Endothelial cell (in vitro differentiated cells): Measurements from ENCODE around the gene PCID2. TPM values are rescaled to one million over a fixed set of nuclear protein-coding genes. Genes with fewer than 3 reads are reported as not detected.
A peak's percentile ranks its signal among the peaks of the same experiment; 100 is the strongest.

Experiments used
- DNase-seq: peaks from one replicate; pipeline ENCODE4 v3.0.0; 2021; ENCODE audit warnings: low spot score
- H3K27ac Mint-ChIP-seq: one replicate; pipeline ENCODE4 v1.8.0; 2021; ENCODE audit warnings: mixed read lengths, inconsistent platforms; ENCODE audit not compliant: unreplicated experiment
- H3K27me3 Mint-ChIP-seq: one replicate; pipeline ENCODE4 v1.8.0; 2021; ENCODE audit warnings: mild to moderate bottlenecking, moderate library complexity, mixed read lengths, inconsistent platforms; ENCODE audit not compliant: unreplicated experiment
- H3K36me3 Mint-ChIP-seq: one replicate; pipeline ENCODE4 v1.8.0; 2021; ENCODE audit warnings: mild to moderate bottlenecking, low read depth, mixed read lengths, inconsistent platforms; ENCODE audit not compliant: unreplicated experiment
- H3K4me1 Mint-ChIP-seq: one replicate; pipeline ENCODE4 v1.8.0; 2021; ENCODE audit warnings: mild to moderate bottlenecking, mixed read lengths, inconsistent platforms; ENCODE audit not compliant: unreplicated experiment
- H3K4me3 Mint-ChIP-seq: one replicate; pipeline ENCODE4 v1.8.0; 2021; ENCODE audit warnings: mild to moderate bottlenecking, mixed read lengths, inconsistent platforms; ENCODE audit not compliant: unreplicated experiment
- H3K9me3 Mint-ChIP-seq: one replicate; pipeline ENCODE4 v1.8.0; 2021; ENCODE audit warnings: mixed read lengths, inconsistent platforms; ENCODE audit not compliant: unreplicated experiment
- CTCF ChIP-seq: fragments of 200-600 bp; sonication (generic); IDR thresholded peaks from one replicate; pipeline ENCODE4 v1.5.0; 2021; ENCODE audit warnings: antibody characterized with exemption; ENCODE audit not compliant: unreplicated experiment
- total RNA-seq: library from RNA; stranded (reverse); fragmentation: NEBNext Ultra II Directional; extraction: Animal tissue kit (Norgen Biotek cat#: 25700); gene quantifications from one replicate; pipeline ENCODE4 v1.2.1, GENCODE V29; 2021; ENCODE audit not compliant: unreplicated experiment

PCID2 gene
- total RNA-seq, 1 donor from 2014 or later, result 44.3 TPM

GRCh38 chr13:113152691-113152983, 55.8 kb downstream of the PCID2 start:
- H3K9me3 Mint-ChIP-seq, result no peaks in the 10 kb centered on the region
- peaks cover 18% of the 10 kb centered on the region for H3K27me3 Mint-ChIP-seq
- DNase-seq, result no peak
- peaks cover 3% of the 10 kb centered on the region for H3K4me1 Mint-ChIP-seq
- no peak for TF ChIP-seq CTCF
- peak overlapping the region; percentile 82 for H3K4me3 Mint-ChIP-seq
- peak overlapping the region; percentile 38 for H3K27ac Mint-ChIP-seq
- H3K36me3 Mint-ChIP-seq, result peaks cover 7% of the 10 kb centered on the region

DNA sequence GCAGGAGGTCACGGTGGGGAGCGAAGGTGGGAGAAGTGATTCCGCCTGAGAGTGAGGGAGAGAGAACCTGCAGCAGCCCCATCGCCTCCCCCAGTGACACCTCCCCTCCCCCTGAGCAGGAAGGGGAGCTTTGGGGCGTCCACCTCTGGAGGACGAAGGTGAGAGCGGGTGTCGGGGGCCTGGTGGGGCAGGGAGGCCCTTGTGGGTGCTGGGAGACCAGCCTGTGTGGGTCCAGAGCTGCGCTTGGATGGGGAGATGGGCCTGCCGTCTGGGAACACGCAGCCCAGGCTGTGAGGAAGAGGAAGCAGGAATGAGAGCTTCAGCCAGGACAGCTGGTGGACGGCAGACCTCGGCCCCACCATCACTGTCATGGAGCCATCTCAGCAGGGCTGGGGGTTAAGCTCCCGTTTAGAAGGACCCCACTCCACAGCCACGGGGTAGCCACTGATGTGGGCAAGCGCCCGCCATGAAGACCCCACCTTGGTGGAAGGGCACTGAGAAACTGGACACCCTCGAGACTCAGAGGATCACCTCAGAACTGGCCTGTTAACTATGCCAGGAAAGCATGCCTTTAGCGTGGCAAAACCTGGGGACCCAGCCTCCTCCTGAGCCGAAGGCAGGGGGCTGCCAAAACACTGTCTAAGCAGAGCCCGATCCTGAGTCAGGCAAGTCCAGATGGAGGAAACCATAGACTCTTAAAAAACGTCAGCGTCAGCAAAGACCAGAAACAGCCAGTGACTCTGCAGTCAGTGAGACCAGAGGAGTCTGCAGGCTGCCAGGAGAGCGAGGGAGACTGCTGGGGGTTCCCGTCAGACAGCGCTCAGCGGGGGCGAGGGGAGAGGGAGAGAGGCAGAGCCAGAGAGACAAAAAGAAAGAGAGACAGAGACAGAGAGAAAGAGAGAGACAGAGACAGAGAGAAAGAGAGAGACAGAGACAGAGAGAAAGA, 56.5 kb downstream of the PCID2 start:
- no peak overlapping the region for H3K27ac Mint-ChIP-seq

GRCh38 chr13:113150550-113151365, 57.7 kb downstream of the PCID2 start:
- Mint-ChIP-seq H3K4me1 (peaks cover 3% of the 10 kb centered on the region), H3K27me3 (peaks cover 18% of the 10 kb centered on the region), H3K4me3 (no peak overlapping the region), H3K36me3 (peaks cover 7% of the 10 kb centered on the region), H3K9me3 (no peaks in the 10 kb centered on the region), H3K27ac (no peak overlapping the region)
- no peak for DNase-seq
- TF ChIP-seq CTCF, result no peak

More for the DNA sequence above, 56.5 kb downstream of the PCID2 start:
- Mint-ChIP-seq H3K36me3 (peaks cover 7% of the 10 kb centered on the region), H3K9me3 (no peaks in the 10 kb centered on the region), H3K27me3 (peaks cover 18% of the 10 kb centered on the region), H3K4me3 (peak overlapping the region; percentile 82), H3K4me1 (peaks cover 3% of the 10 kb centered on the region)
- DNase-seq, result no peak
- no peak for TF ChIP-seq CTCF

GRCh38 chr13:113149711-113150549, 58.5 kb downstream of the PCID2 start:
- Mint-ChIP-seq H3K27me3 (peaks cover 18% of the 10 kb centered on the region), H3K9me3 (no peaks in the 10 kb centered on the region), H3K27ac (no peak overlapping the region), H3K36me3 (peaks cover 7% of the 10 kb centered on the region), H3K4me3 (no peak overlapping the region), H3K4me1 (peaks cover 3% of the 10 kb centered on the region)
- TF ChIP-seq CTCF, result no peak
- no peak for DNase-seq
